ENCODE results near the gene EMD. TPM values are rescaled to one million over a fixed set of nuclear protein-coding genes. Genes with fewer than 3 reads are reported as not detected.
"Not testable (repeated sequence)": the region's sequence is repeated elsewhere in the genome, so short reads cannot be mapped to it uniquely, and the experiment has no call there.

The EMD gene
- total RNA-seq: 55.9 and 60.2 TPM in 2 replicates

DNA sequence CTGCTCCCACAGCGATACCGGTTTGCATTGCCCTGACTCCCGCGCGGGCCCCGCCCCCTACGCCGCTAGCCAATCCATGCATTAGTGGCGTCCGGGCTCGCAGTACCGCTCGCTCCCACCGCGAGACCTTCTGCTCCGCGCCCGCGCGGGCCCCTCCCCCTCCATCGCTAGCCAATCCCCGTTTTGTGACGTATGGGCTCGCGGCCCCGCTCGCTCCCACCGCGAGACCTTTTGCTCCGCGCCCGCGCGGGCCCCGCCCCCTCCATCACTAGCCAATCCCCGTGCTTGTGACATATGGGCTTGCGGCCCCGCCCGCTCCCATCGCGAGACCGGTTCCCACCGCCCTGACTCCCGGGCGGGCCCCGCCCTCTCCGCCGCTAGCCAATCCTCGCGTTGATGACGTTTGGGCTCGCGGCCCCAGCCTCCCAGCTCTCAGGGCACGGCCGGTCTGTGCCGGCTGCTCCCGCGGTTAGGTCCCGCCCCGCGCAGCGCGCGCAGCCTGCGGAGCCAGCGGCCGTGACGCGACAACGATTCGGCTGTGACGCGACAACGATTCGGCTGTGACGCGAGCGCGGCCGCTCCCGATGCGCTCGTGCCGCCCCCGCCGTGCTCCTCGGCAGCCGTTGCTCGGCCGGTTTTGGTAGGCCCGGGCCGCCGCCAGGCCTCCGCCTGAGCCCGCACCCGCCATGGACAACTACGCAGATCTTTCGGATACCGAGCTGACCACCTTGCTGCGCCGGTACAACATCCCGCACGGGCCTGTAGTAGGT, at the start of gene EMD:
Gene EMD, plus strand, starts transcription at position 497 of the 770 bp plus-strand sequence. Its CDS starts 190 bp downstream, at position 687.
- intact Hi-C loops (cut with micrococcal nuclease): loop anchor here (1.0 to 10.0 kb wide), 4 partner anchors 8 to 654 kb away; partner anchors contain the start of genes ABCD1, BCAP31 and LAGE3

DNA sequence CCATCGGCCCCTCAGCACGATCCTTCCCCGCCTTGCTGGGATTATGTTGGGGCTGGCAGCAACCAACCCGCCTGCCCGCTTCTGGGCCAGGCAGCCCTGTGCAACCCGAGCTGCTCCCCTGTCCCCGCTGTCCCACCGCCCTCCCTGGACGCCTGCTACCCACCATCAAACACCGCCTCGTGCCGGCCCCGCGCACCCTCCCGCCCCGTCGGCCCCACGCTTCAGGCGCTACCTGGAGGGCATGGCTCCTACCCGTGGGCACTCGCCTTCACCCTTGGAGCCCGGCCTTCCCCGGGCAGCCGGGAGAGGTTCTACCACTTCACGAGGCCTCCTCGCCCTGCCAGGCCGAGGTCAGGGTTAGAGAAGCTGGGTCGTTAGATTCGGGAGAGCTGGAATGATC, 46.5 kb upstream of the EMD start:
- intact Hi-C loops (cut with micrococcal nuclease): no loop called here

DNA sequence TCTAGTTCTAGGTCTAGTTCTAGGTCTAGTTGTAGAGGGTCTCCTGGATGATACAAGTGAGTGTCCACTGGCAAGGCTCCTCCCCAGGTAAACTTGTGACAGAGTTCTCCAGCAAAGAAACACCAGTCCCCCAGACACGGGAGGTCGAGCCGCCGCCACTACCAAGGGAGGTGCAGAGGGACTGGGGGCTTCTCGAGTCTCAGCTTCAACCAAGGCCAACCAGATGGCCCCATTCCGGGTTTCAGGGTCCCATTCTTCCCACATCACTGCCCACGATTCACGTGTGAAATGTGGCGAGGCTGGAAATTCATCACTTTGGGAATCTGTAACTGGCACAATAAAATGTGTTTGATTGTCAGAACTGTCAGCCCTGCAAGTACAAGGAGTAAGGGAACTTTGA, 46.0 kb upstream of the EMD start:
- intact Hi-C loops (cut with micrococcal nuclease): no loop called here

DNA sequence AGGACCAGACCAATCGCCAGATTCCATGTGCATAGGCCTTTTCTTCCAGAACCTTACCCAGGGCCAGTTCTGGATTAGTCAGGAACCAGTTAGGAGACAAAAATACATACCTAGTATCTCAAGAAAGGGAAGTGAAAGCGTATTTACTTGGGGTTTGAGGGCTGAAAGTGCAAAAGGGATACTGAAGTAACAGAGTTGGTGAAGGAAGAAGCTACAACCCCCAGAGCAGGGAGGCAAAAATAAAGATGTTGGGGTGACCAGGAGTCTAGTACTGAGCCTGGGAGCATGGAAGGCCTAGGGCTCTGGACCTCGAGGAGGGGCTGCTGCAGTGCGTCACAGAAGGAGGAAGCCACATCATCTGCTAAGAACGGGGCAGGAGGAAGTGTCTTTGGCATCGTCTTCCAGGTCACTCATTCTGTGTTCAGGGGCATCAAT, 45.2 kb upstream of the EMD start:
- intact Hi-C loops (cut with micrococcal nuclease): no loop called here

DNA sequence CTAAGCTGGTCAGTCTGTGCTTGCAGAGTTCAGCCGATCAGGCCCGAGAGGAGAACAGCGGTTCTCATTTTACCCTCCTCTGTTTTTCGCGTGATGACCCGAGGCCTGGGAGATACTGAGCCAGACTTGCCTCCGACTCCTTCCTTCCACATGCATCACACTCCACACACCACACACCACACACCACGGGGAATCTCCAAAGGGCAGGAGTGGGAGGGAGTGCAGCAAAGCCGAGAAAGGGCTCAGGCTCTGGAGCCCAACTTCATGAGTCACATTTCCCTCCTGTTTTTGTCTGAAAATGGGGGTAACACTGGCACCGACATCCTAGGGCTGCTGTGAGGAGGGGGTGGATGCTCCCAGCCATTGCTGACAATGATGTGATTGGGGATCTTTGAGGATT, 44.6 kb upstream of the EMD start:
- intact Hi-C loops (cut with micrococcal nuclease): no loop called here

DNA sequence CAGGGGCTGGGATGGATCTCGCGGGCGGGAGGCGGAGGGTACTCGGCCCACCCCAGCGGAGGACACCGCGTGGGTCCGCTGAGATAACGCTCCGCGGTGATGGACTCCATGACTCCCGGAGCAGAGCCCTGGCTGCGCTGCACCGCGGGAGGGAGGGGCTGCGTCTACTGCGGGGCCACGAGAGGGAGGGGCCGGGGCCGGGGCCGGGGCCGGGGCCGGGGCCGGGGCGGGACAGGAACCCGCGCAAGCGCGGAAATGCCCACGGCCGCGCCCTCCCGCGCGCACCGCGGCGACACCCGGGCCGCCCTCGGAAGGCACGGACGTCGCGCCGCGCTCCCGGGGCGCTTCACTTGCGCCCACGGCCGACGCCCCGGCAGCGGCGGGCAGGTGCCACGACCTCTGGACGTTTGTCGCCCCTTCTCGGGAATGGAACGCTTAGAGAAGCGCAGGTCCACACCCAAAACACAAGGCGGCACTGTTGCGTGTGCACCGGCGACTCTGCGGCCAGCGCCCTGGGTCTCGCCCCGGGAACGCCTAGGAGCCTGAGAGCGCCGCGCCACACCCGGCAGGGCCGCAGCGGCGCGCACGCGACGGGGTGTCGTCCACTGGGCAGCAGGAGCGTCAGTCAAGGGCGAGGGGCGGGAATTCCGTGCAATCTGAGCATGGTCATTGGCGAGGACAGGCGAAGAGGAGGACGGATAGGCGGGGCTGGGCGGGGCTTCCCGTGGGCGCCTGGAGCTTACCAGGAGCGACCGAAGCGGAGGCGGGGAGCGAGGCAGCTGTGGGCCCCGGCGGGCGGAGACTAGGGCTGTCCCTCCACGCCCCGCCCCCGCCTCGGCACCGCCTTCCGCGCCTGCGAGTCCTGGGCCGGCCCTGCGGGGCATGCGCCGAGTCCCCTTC, 37.4 kb upstream of the EMD start:
- intact Hi-C loops (cut with micrococcal nuclease): not testable (repeated sequence)

DNA sequence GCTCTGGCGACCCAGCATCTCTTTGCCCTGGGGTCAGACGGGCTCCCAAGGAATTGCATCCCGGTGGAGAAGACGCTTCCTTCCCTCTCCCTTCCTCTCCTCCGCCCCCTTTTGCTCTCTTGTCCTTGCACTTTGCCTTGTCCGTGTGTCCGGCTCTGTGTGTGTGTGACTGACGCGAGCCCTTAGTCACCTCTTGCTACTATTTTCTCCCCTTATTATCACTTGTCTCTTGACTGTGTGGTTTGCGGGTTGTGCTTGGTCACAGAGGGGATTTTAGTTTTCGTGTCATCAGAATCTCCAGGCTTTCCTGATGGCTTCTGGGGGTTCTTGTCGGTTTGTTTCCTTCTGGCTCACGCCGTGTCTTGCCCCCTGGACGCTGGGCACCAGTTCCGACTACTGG, 36.0 kb upstream of the EMD start:
- intact Hi-C loops (cut with micrococcal nuclease): not testable (repeated sequence)

DNA sequence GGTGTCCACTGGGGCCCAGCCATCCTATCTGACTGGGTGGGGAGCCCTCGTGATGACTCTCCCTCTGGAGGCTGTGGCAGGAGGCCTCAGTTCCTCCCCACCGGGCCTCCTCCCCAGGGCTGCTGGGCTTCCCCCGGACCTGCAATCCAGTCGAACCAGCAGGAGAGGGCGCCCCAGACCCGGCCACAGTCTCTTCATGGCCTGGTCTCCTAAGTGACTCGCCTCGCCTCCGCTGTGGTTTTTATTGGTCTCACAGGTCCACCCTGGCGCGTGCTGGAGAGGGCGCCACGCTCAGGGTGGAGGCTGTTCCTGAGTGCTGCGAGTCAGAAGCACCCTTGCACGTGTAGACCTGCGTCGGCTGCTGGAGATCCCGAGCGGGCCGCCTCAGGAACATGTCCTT, 35.5 kb upstream of the EMD start:
- intact Hi-C loops (cut with micrococcal nuclease): not testable (repeated sequence)

DNA sequence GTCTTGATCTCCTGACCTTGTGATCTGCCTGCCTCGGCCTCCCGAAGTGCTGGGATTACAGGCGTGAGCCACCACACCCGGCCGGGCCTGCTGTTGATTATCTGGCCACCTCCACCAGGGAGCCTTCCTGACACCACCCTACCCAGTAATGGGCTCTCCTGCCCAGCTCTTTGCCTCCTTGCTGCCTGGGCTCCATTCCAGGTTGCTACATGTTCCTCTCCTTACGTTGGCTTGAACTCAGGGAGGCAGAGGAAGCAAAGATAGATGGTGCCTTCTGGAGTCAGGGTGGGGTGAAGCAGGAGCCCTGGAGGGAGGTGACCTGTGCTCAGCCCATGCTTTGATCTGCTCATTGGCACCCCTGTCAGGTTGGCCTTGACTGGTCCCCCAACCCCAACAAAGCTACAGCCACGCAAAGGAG, 31.0 kb upstream of the EMD start:
- intact Hi-C loops (cut with micrococcal nuclease): no loop called here

DNA sequence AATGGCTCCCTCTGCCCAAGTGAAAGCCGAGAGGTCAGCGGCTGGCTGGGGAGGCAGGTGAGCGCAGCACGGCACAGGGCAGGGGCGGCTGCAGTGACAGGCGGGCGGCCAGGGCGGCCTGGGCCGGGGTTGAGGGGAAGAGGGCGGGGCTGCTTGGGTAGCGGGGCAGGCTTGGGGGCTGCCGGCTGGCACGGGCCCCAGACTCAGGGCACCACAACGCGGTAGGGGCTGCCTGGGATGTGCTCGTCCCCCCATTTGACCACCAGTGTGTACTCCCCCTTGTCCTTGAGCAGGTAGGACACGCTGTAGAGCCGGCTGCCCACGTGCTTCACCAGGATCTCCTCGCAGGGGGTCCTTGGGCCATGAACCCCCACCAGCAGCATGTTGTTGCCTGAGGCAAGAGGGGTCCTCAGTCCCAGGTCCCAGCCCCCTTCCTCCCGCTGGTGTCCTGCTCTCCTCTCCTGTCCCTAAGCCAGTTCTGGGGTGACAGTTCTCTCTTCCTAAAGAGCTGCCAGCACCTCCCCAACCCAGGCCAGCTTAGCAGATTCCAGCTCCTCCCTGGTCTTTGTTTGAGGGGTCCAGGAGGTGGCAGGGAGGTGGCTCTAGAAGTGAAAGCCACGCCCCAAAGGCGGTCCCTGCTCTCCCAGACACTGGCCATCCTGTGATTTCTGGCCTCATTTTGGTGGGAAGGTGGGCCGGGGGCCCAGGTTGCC, 30.3 kb upstream of the EMD start:
- intact Hi-C loops (cut with micrococcal nuclease): no loop called here

DNA sequence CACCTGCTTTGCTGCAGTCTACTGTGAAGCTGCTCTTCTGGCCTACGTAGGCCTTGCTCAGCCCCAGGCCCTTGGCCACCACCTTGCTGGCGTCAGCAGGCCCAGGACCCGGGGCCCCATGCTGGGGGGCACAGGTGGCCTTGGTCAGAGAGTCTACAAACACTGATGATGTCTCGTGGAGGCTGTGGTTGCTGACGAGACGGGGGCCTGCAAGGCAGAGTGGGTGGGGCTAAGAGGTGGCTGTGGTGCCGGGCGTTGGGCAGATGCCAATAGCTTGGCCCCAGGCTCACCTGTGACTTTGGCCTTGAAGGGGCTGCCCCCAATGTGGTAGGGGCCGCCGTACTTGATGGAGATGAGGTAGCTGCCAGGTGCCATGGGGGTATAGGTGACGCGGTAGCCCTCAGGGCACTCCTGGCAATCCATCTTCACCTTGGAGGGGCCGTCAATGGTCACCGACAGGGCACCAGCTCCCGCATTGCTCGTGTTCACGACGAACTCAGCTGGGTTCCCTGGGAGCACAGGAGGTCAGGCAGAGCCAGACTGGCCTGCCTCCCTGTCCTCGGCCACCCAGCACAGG, 29.6 kb upstream of the EMD start:
- intact Hi-C loops (cut with micrococcal nuclease): no loop called here

DNA sequence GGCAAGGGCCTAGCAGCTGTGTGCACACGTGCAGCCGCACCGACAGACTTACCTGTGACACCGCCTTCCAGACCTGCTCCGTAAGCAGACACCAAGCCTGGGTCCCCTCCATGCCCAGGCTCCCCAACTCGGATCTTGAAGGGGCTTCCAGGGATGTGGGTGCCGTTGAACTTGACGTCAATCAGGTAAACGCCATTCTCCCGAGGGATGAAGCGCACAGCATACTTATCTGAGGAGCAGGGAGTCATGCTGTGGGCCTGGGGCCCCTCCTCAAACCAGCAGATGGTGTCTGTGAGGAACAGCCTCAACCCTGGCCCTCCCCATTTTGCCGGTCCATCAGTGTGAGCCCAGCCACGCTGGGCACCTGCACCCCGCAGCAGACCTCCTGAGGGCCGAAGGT, 29.1 kb upstream of the EMD start:
- intact Hi-C loops (cut with micrococcal nuclease): no loop called here

DNA sequence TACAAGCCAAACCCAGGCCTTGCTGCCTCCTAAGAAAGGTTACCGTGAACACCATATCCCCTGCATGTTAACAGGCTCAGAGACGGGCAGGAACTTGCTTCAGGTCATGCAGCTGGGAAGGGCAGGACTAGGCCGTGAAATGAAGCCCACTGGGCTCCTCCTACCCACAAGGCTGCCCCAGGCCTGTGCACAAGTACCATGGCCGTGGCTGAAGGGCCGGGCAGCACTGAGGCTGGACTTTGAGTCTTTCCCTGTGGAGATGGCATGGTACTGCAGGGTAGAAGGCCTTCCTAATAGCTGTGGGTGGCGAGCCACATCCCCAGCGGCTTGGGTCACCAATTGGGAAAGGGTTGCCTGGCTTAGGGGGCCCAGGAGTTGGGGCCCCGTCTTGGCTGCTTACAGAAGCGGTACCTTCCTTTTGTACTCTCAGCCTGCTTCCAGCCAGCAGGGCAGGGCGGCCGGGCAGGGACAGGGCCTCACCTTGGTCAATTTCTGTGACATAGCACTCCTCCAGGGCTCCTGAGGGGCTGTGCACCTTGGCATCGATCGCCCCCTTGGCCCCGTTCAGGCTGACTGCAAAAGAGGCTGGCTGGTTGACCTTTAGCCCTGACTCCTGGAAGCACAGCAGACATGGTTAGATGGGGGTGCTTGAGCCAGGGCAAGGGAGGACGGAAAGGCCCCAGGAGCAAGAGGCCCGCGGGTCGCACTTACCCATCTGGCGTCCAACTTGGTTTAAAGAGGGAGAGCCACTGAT, 28.5 kb upstream of the EMD start:
- intact Hi-C loops (cut with micrococcal nuclease): no loop called here

DNA sequence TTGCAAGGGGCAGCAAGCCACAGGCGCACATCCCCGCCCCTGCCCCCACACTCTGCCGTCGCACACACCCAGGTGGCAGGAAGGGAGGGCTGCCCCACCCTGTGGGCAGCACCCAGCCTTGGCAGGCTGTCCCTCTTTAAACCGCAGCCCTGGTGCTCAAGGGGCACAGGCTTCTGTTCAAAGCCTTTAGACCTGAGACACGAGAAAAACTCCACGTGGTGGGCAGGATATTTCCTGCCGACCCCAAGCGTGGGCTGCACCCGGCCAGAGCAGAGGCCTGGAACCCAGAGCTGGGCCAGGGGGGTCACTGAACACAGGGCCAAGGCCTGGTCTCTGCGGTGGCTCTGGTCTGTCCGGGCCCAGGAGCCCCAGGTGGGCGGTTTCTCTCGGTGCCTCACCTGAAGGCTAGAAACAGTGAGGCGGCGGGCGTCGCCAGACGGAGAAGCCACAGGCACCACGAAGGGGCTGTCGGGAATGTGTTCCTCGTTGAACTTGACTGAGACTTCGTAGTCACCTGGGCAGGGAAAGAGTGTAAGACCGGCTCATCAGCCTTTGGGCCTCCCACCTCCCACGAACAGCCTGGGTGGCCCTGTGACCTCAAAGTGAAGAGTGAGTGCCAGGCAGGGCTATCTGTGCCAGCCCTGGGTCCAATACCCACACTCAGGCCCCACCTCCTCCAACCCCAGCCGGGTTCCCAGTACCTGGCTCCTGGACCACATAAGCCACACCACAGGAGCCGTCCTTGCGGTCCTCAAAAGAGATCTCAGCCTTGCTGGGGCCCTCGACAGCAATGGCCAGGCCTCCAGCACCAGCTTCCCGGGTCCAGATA, 27.7 kb upstream of the EMD start:
- intact Hi-C loops (cut with micrococcal nuclease): no loop called here

DNA sequence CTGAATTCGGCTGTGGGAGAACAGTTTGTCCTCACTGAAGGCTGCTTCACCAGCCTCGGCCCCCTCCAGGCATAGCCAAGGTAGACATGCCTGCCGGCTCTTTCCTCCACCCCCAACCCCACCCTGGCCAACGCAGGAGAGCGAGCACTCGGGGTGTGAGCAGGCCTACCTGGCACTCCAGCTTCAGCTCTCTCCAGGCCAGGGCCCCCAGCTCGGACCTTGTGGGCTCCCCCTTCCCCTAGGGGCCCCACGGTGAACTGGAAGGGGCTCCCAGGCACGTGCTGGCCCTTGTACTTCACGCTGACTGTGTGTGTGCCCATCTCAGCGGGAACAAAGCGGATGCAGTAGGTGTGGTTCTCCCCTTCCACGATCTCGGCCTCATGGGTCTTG, 27.1 kb upstream of the EMD start:
- intact Hi-C loops (cut with micrococcal nuclease): no loop called here

DNA sequence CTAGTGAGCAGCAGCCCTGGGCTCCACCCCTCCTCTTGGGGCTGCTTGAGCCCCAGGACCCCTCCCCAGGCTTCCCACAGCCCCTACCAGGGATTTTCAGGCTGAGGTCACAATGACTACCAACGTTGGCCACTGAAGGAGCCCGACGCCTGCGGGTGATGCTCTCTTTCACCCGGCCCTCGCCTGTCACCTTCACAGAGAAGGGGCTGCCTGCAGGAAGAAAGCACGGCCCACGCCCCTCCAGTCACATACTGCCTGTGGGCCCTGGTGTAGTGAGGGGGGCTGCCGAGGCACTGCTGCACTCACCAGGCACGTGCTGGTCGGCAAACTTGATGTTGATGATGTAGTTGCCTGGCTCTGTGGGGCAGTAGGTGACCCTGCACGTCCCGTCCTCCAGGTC, 26.6 kb upstream of the EMD start:
- intact Hi-C loops (cut with micrococcal nuclease): no loop called here

DNA sequence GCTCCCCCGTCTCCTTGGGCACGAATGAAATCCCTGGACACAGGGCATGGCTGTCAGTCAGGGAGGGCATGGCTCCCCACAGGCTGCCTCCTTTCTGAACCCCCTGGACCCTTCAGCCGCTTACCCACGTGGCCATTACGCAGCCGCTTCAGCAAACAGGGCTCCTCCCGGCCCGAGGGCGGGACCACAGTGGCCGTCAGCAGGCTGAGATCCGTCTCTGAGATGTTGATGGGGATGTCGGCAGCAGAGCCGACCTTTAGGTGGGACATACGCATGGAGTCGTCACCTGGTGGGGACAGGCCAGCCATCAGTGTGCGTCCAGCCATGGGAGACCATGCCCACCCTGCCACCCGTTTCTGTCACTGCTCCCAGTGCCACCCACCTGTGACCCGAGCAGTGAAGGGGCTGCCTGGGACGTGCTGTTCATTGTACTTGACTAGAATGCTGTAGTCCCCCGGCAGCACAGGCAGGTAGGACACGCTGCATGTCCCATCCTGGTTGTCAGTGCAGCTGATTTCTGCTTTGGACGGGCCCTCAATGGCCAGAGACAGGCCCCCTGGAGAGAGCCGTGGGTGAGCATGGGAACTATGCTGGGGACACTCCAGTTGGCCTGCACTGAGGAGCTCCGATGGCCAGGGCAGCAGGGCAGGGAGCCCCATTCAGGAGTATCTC, 25.8 kb upstream of the EMD start:
- intact Hi-C loops (cut with micrococcal nuclease): no loop called here

DNA sequence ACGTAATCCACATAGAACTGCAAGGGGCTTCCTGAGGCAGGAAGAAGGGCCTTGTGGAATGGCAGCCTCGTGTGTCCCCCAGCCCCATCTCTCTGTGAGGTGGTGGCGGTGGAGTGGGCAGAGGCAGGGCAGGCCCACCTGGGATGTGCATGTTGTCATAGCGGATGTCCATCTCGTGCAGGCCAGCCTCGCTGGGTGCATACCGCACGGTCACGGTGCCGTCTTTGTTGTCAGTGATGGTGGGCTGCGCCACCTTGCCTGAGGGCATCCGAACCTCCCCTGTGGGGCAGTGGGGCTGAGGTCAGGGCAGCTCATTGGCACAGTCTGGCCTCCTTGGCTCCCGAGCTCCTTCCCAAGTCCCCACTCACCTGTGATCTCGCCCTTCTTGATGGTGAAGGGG, 25.1 kb upstream of the EMD start:
- intact Hi-C loops (cut with micrococcal nuclease): no loop called here

DNA sequence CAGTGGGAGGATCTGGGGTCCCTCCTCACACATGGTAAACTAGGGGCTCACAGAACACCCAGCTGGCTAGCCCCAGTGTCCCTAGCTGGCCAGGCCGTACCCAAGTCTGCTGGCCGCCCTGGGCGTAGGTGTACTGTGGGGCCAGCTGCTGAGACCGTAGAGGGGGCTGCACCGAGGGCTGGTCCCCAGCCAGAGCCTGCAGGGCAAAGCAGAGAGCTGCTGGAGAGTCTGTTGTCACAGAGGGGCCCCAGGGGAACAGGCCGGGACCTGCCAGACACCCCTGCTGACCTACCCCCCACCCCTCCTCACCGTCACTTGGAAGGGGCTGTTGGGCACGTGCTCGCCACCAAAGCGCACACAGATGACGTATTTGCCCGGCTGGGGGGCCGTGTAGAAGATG, 24.6 kb upstream of the EMD start:
- intact Hi-C loops (cut with micrococcal nuclease): no loop called here
